Regular cardiac myocyte (primary cell): ENCODE measurements around the gene CENPA. TPM values are rescaled to one million over a fixed set of nuclear protein-coding genes. Genes with fewer than 3 reads are reported as not detected.

Source experiments
- total RNA-seq: library from RNA; depleted of rRNA; stranded (reverse); fragments of >200 nt; gene quantifications from 2 replicates; pipeline ENCODE4 v1.2.3, GENCODE V29; 2014

CENPA gene
- 2.0 and 17.4 TPM in 2 replicates for total RNA-seq

DNA sequence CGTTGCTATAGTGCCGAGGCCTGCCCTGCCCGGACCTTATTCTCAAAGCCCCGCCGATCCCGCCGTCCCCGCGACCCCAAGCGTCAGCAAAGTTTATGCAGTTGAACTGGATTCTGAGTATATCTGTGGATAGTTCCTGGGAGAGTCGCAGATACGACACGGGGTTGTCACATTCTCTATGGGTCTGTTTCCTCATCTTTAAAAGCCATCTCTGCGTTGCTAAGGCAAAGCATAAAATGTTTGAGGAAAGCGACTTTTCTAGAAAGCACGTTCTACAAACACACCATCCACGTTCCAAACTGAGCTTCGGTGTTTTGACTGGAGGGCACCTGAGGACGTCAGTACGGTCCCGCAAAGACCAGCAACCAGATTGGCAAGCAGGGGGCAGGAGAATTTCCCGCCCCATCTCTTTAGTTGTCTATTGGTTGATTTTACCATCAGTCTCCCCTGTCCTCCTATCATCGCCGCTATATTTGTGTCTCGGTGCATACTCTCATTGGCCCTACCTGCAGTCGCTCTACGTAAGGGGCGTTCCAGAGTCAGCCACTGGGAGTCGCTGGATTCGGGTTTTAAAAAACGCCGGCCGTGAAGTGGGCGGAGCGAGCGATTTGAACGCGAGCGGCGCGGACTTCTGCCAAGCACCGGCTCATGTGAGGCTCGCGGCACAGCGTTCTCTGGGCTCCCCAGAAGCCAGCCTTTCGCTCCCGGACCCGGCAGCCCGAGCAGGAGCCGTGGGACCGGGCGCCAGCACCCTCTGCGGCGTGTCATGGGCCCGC is at the start of gene CENPA:
Gene CENPA, plus strand, starts transcription at position 626 of the 776 bp plus-strand sequence. Its CDS starts 141 bp downstream, at position 767.

DNA sequence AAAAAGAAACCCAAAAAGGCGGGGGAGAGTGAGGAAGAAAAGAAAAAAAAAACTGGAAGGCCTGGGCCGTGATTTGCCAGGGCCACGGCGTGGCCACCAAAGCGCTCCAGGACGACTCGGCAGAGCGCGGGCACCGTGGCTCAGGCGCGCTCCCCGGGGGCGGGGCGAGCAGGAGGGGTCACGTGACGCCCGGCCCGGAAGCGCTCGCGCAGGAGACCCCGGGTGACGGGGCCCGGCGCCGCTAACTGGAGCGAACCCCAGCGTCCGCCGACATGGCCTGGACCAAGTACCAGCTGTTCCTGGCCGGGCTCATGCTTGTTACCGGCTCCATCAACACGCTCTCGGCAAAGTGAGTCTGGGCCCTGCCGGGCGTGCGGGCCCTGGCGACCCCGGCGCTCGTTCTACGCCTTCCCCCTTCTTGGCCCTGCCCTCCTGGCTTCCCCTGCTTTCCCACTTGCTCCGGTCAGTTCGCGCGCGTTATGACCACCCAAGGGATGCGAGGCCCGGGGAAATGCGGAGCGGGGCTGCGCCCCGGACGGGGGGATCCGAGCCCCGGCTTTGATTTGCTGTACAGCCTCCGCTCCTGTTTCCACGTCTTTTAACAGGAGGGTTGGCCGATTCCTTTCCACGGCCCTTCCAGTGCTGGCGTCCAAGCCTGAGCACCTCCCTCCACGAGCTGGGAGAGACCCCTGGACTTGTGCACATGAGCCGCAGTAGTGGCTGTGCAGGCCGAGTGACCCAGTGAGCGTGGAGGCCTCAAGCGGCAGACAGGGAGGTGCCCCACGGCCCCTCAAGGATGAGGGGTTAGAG is 21.6 kb upstream of the CENPA start, which contains the start of gene SLC35F6:
Gene SLC35F6, plus strand, starts transcription at position 207 of the 810 bp plus-strand sequence. Its CDS starts 66 bp downstream, at position 273.

Other genes with a start within 250 kb of the CENPA start
- not detected in 2 replicates for gene CIB4, start 144.7 kb upstream of the CENPA start, total RNA-seq
- 0.38 and 2.0 TPM in 2 replicates for gene KCNK3, start 93.3 kb upstream of the CENPA start, total RNA-seq
- 23.7 and 30.3 TPM in 2 replicates for gene SLC35F6, start 21.8 kb upstream of the CENPA start, total RNA-seq
- gene DPYSL5, start 62.1 kb downstream of the CENPA start, total RNA-seq, result under 0.01 TPM in 1 of 2 replicates, not detected in the other
- 2.8 and 2.9 TPM in 2 replicates for gene MAPRE3, start 184.6 kb downstream of the CENPA start, total RNA-seq
- 16.3 and 23.1 TPM in 2 replicates for gene TMEM214, start 246.9 kb downstream of the CENPA start, total RNA-seq